Measurements from ENCODE around the gene PMM1. TPM values are rescaled to one million over a fixed set of nuclear protein-coding genes. Genes with fewer than 3 reads are reported as not detected.

PMM1 gene
- total RNA-seq, 6 experiments from 2014 or later = 21.6 to 45.1 (median 36.2) TPM

DNA sequence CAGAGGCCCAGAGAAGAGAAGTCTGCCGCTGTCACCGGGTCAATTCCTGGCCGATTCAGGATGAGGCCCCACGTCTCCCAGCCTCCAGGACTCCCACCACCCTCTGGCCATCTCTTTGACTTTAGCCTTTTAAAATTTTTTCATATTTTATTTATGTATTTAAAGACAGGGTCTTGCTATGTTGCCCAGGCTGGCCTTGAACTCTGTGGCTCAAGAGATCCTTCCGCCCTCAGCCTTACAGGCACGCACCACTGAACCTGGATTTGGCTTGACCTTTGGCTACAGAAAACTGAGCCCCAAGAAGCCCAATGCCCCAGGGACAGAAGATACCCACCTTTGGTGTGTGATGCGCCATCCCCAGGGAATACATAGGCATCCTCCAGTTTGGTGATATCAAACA lies 49.3 kb downstream of the PMM1 start:
- intact Hi-C loops (cut with DNase I) = loop anchor here (5.0 to 10.0 kb wide), 2 partner anchors 54 to 57 kb away; no protein-coding TSS in a partner anchor
- Histone ChIP-seq H3K36me3 (peaks cover 0 to 3% (median 0%) of the 10 kb centered on the region in 4 donors), H3K4me1 (peaks cover 0 to 33% (median 11%) of the 10 kb centered on the region in 4 donors), H3K27ac (no peak overlapping the region), H3K27me3 (no peaks in the 10 kb centered on the region), H3K9me3 (no peaks in the 10 kb centered on the region), H3K4me3 (no peak overlapping the region)
- DNase-seq (no peak), ATAC-seq (no peak)
- TF ChIP-seq, protein P1, sequence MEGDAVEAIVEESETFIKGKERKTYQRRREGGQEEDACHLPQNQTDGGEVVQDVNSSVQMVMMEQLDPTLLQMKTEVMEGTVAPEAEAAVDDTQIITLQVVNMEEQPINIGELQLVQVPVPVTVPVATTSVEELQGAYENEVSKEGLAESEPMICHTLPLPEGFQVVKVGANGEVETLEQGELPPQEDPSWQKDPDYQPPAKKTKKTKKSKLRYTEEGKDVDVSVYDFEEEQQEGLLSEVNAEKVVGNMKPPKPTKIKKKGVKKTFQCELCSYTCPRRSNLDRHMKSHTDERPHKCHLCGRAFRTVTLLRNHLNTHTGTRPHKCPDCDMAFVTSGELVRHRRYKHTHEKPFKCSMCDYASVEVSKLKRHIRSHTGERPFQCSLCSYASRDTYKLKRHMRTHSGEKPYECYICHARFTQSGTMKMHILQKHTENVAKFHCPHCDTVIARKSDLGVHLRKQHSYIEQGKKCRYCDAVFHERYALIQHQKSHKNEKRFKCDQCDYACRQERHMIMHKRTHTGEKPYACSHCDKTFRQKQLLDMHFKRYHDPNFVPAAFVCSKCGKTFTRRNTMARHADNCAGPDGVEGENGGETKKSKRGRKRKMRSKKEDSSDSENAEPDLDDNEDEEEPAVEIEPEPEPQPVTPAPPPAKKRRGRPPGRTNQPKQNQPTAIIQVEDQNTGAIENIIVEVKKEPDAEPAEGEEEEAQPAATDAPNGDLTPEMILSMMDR (IDR thresholded peaks at IDR 0.05) = no peak
- TF ChIP-seq POLR2A (IDR thresholded peaks at IDR 0.05) = no peak
- WGBS (ENCODE audit: insufficient coverage, low coverage, low lambda C conversion rate, missing lambda C conversion rate) = 92% methylated on average over 6 of the region's 7 CpGs

DNA sequence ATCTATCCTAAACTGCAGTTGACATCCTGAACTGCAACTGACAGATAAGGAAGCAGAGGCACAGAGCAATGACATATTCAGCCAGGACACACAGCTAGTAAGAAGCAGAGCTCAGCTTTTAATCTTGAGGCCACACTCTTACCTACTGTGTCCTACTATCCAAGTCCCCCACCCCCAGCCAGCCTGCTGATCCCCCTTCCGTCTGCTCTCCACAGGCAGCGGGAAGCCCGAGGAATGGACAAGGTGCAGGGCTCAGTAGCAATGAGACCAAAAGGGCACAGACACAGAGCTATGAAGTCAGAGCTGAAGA lies 49.7 kb downstream of the PMM1 start:
- intact Hi-C loops (cut with DNase I) = loop anchor here (5.0 to 10.0 kb wide), 2 partner anchors 55 to 57 kb away; no protein-coding TSS in a partner anchor
- TF ChIP-seq POLR2A (IDR thresholded peaks at IDR 0.05) = no peak
- peaks cover 0 to 32% (median 10%) of the 10 kb centered on the region in 4 donors for H3K4me1 ChIP-seq
- H3K36me3 ChIP-seq = peaks cover 0 to 3% (median 0%) of the 10 kb centered on the region in 4 donors
- H3K9me3 ChIP-seq = no peaks in the 10 kb centered on the region
- ATAC-seq (no peak), DNase-seq (no peak)
- H3K27me3 ChIP-seq = no peaks in the 10 kb centered on the region
- no peak overlapping the region for H3K4me3 ChIP-seq
- no peak overlapping the region for H3K27ac ChIP-seq
- WGBS (ENCODE audit: insufficient coverage, low coverage, low lambda C conversion rate, missing lambda C conversion rate) = 75% methylated on average over 2 of the region's 3 CpGs

DNA sequence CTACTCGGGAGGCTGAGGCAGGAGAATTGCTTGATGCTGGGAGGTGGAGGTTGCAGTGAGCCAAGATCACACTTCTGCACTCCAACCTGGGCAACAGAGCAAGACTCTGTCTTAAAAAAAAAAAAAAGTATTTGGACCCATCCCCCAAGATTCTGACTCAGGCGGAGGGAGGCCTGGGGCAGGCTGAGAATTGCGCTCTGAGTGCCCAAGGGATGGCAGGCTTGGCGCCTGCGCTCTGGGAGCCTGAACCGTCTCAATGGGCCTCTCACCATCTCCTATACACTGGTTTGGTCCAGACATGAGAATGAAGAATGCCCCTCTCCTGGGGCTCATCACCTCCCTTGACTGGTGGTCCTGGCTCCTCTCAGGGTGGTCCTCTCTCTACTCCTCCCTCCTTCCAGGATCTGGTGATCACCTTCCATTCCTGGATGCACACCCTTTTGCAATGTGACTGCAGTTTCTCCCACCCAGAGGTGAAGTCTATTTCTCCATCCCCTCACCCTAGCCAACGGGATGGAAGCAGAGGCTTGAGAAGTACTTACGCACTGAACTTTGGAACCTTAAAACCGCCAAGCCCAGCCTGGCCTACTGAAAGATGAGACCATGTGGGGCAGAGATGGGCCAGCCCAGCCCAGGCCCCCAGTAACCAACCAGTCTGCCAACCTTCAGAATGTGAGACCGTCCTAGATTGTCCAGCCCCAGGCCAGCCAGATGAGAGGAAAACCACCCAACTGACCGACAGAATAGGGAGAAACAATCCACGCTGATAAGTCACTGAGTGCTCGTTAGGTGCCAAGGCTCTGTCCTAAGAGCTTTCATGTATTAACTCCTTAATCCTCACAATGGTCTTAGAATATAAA lies 50.3 kb downstream of the PMM1 start:
- TF ChIP-seq POLR2A (IDR thresholded peaks at IDR 0.05) = no peak
- TF ChIP-seq, protein P1 (IDR thresholded peaks at IDR 0.05) = no peak
- Histone ChIP-seq H3K27me3 (no peaks in the 10 kb centered on the region), H3K27ac (no peak overlapping the region), H3K36me3 (peaks cover 0 to 5% (median 0%) of the 10 kb centered on the region in 4 donors), H3K4me1 (peaks cover 0 to 28% (median 8%) of the 10 kb centered on the region in 4 donors), H3K4me3 (no peak overlapping the region), H3K9me3 (no peaks in the 10 kb centered on the region)
- no peak for ATAC-seq
- intact Hi-C loops (cut with DNase I) = loop anchor here (5.0 to 10.0 kb wide), 2 partner anchors 55 to 58 kb away; no protein-coding TSS in a partner anchor
- 49% methylated on average over 8 of the region's 13 CpGs for WGBS (ENCODE audit: insufficient coverage, low coverage, low lambda C conversion rate, missing lambda C conversion rate)
- no peak for DNase-seq

DNA sequence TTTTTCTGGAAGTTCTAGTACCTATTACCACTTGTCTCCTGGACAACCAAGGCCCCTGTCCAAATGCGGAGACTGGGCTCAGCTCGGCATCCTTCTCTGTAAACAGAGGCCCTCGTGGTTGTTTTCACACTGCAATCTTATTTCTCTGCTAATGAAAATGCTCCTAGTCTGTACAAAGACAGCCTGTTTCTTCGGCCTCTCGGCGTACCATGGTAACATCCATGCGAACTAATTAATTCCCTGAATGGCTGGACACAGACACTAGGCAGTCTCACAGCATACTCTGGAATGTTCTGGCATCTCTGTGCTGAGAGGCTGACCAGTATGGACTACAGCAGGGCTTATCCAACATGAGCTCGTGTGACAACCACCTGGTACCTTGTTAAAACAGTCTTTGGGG lies 51.1 kb downstream of the PMM1 start:
- Histone ChIP-seq H3K4me3 (no peak overlapping the region), H3K27ac (no peak overlapping the region), H3K36me3 (peaks cover 0 to 10% (median 0%) of the 10 kb centered on the region in 4 donors), H3K4me1 (peaks cover 0 to 27% (median 8%) of the 10 kb centered on the region in 4 donors), H3K9me3 (no peaks in the 10 kb centered on the region), H3K27me3 (no peaks in the 10 kb centered on the region)
- ATAC-seq = no peak
- intact Hi-C loops (cut with DNase I) = no loop called here
- DNase-seq = no peak
- TF ChIP-seq, protein P1 (IDR thresholded peaks at IDR 0.05) = no peak
- TF ChIP-seq POLR2A (IDR thresholded peaks at IDR 0.05) = no peak
- 91% methylated on average over 7 of the region's 8 CpGs for WGBS (ENCODE audit: insufficient coverage, low coverage, low lambda C conversion rate, missing lambda C conversion rate)

DNA sequence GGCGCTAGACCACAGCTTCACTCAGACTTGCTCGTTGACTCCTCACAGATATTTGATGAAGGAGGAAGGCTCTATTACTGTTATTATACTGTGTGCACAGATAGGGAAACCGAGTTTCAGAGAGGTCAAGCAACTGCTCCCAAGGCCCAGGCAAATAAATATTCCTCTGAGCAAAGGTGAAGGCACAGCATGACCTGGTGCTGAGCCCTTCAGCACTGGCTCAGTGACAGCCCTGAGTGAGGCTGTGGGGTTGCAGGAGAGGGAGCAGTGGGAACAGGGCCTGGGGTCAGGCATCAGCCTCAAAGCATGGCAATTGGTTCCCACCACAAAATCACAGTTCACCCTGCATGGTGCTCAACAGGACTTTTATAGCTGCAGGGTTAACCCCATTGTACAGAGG lies 52.4 kb downstream of the PMM1 start:
- Histone ChIP-seq H3K36me3 (peaks cover 0 to 12% (median 0%) of the 10 kb centered on the region in 4 donors), H3K4me1 (peaks cover 0 to 15% (median under 1%) of the 10 kb centered on the region in 4 donors), H3K9me3 (no peaks in the 10 kb centered on the region), H3K27ac (no peak overlapping the region), H3K4me3 (no peak overlapping the region), H3K27me3 (no peaks in the 10 kb centered on the region)
- ATAC-seq = peak; percentile 13 to 62 (median 46)
- intact Hi-C loops (cut with DNase I) = no loop called here
- DNase-seq = no peak
- 38% methylated on average over 1 of the region's 3 CpGs for WGBS (ENCODE audit: insufficient coverage, low coverage, low lambda C conversion rate, missing lambda C conversion rate)
- TF ChIP-seq, protein P1 (IDR thresholded peaks at IDR 0.05) = no peak
